ENCODE data around the gene TMX1.

TMX1 gene

GRCh38 chr14:51290132-51290531 is 50.1 kb downstream of the TMX1 start:
- H3K4me1 ChIP-seq (ENCODE audit: control insufficient read depth, insufficient read depth, low read length, poor library complexity, severe bottlenecking), result no peaks in the 10 kb centered on the region
- no peaks in the 10 kb centered on the region for H3K36me3 ChIP-seq (ENCODE audit: control insufficient read depth, insufficient read depth, low read length)
- no peaks in the 10 kb centered on the region for H3K27me3 ChIP-seq (replicated peaks; ENCODE audit: control insufficient read depth, insufficient read depth, low read length, poor library complexity, severe bottlenecking)
- no peak for DNase-seq
- H3K9me3 ChIP-seq (ENCODE audit: control insufficient read depth, low read length), result no peaks in the 10 kb centered on the region
- no peak overlapping the region for H3K4me3 ChIP-seq (ENCODE audit: insufficient read depth, low read depth, low read length, poor library complexity, severe bottlenecking)
- H3K27ac ChIP-seq (ENCODE audit: insufficient read depth, low read length, poor library complexity, severe bottlenecking), result no peak overlapping the region

- H3K4me3 ChIP-seq (ENCODE audit: insufficient read depth, low read depth, low read length, poor library complexity, severe bottlenecking), result no peak overlapping the region
- H3K36me3 ChIP-seq (ENCODE audit: control insufficient read depth, insufficient read depth, low read length), result no peaks in the 10 kb centered on the region
- H3K27me3 ChIP-seq (replicated peaks; ENCODE audit: control insufficient read depth, insufficient read depth, low read length, poor library complexity, severe bottlenecking), result no peaks in the 10 kb centered on the region
- no peaks in the 10 kb centered on the region for H3K4me1 ChIP-seq (ENCODE audit: control insufficient read depth, insufficient read depth, low read length, poor library complexity, severe bottlenecking)
- no peak overlapping the region for H3K27ac ChIP-seq (ENCODE audit: insufficient read depth, low read length, poor library complexity, severe bottlenecking)
- no peak for DNase-seq
- H3K9me3 ChIP-seq (ENCODE audit: control insufficient read depth, low read length), result no peaks in the 10 kb centered on the region
Measured at GRCh38 chr14:51291016-51291415, 51.0 kb downstream of the TMX1 start.

- no peak for DNase-seq
- no peaks in the 10 kb centered on the region for H3K4me1 ChIP-seq (ENCODE audit: control insufficient read depth, insufficient read depth, low read length, poor library complexity, severe bottlenecking)
- no peak overlapping the region for H3K27ac ChIP-seq (ENCODE audit: insufficient read depth, low read length, poor library complexity, severe bottlenecking)
- no peaks in the 10 kb centered on the region for H3K36me3 ChIP-seq (ENCODE audit: control insufficient read depth, insufficient read depth, low read length)
- no peaks in the 10 kb centered on the region for H3K9me3 ChIP-seq (ENCODE audit: control insufficient read depth, low read length)
- H3K4me3 ChIP-seq (ENCODE audit: insufficient read depth, low read depth, low read length, poor library complexity, severe bottlenecking), result no peak overlapping the region
- no peaks in the 10 kb centered on the region for H3K27me3 ChIP-seq (replicated peaks; ENCODE audit: control insufficient read depth, insufficient read depth, low read length, poor library complexity, severe bottlenecking)
Measured at GRCh38 chr14:51293149-51293911, 53.3 kb downstream of the TMX1 start.

GRCh38 chr14:51293912-51294389 is 53.9 kb downstream of the TMX1 start:
- DNase-seq, result no peak
- Histone ChIP-seq H3K27ac (ENCODE audit: insufficient read depth, low read length, poor library complexity, severe bottlenecking) (no peak overlapping the region), H3K4me3 (ENCODE audit: insufficient read depth, low read depth, low read length, poor library complexity, severe bottlenecking) (no peak overlapping the region), H3K27me3 (replicated peaks; ENCODE audit: control insufficient read depth, insufficient read depth, low read length, poor library complexity, severe bottlenecking) (no peaks in the 10 kb centered on the region), H3K36me3 (ENCODE audit: control insufficient read depth, insufficient read depth, low read length) (no peaks in the 10 kb centered on the region), H3K4me1 (ENCODE audit: control insufficient read depth, insufficient read depth, low read length, poor library complexity, severe bottlenecking) (no peaks in the 10 kb centered on the region), H3K9me3 (ENCODE audit: control insufficient read depth, low read length) (no peaks in the 10 kb centered on the region)

- Histone ChIP-seq H3K27me3 (replicated peaks; ENCODE audit: control insufficient read depth, insufficient read depth, low read length, poor library complexity, severe bottlenecking) (no peaks in the 10 kb centered on the region), H3K4me3 (ENCODE audit: insufficient read depth, low read depth, low read length, poor library complexity, severe bottlenecking) (no peak overlapping the region), H3K36me3 (ENCODE audit: control insufficient read depth, insufficient read depth, low read length) (no peaks in the 10 kb centered on the region), H3K27ac (ENCODE audit: insufficient read depth, low read length, poor library complexity, severe bottlenecking) (no peak overlapping the region), H3K9me3 (ENCODE audit: control insufficient read depth, low read length) (no peaks in the 10 kb centered on the region), H3K4me1 (ENCODE audit: control insufficient read depth, insufficient read depth, low read length, poor library complexity, severe bottlenecking) (no peaks in the 10 kb centered on the region)
- no peak for DNase-seq
Measured at GRCh38 chr14:51294951-51295525, 55.0 kb downstream of the TMX1 start.

GRCh38 chr14:51295646-51296263 is 55.7 kb downstream of the TMX1 start:
- no peaks in the 10 kb centered on the region for H3K27me3 ChIP-seq (replicated peaks; ENCODE audit: control insufficient read depth, insufficient read depth, low read length, poor library complexity, severe bottlenecking)
- H3K9me3 ChIP-seq (ENCODE audit: control insufficient read depth, low read length), result no peaks in the 10 kb centered on the region
- H3K4me1 ChIP-seq (ENCODE audit: control insufficient read depth, insufficient read depth, low read length, poor library complexity, severe bottlenecking), result no peaks in the 10 kb centered on the region
- no peak overlapping the region for H3K4me3 ChIP-seq (ENCODE audit: insufficient read depth, low read depth, low read length, poor library complexity, severe bottlenecking)
- DNase-seq, result no peak
- no peak overlapping the region for H3K27ac ChIP-seq (ENCODE audit: insufficient read depth, low read length, poor library complexity, severe bottlenecking)
- H3K36me3 ChIP-seq (ENCODE audit: control insufficient read depth, insufficient read depth, low read length), result no peaks in the 10 kb centered on the region

- DNase-seq, result no peak
- Histone ChIP-seq H3K27me3 (replicated peaks; ENCODE audit: control insufficient read depth, insufficient read depth, low read length, poor library complexity, severe bottlenecking) (no peaks in the 10 kb centered on the region), H3K4me1 (ENCODE audit: control insufficient read depth, insufficient read depth, low read length, poor library complexity, severe bottlenecking) (no peaks in the 10 kb centered on the region), H3K27ac (ENCODE audit: insufficient read depth, low read length, poor library complexity, severe bottlenecking) (no peak overlapping the region), H3K9me3 (ENCODE audit: control insufficient read depth, low read length) (no peaks in the 10 kb centered on the region), H3K36me3 (ENCODE audit: control insufficient read depth, insufficient read depth, low read length) (no peaks in the 10 kb centered on the region), H3K4me3 (ENCODE audit: insufficient read depth, low read depth, low read length, poor library complexity, severe bottlenecking) (no peak overlapping the region)
Measured at GRCh38 chr14:51297066-51297465, 57.0 kb downstream of the TMX1 start.

GRCh38 chr14:51298895-51299294 is 58.8 kb downstream of the TMX1 start:
- no peak overlapping the region for H3K4me3 ChIP-seq (ENCODE audit: insufficient read depth, low read depth, low read length, poor library complexity, severe bottlenecking)
- H3K36me3 ChIP-seq (ENCODE audit: control insufficient read depth, insufficient read depth, low read length), result no peaks in the 10 kb centered on the region
- no peak for DNase-seq
- H3K27me3 ChIP-seq (replicated peaks; ENCODE audit: control insufficient read depth, insufficient read depth, low read length, poor library complexity, severe bottlenecking), result no peaks in the 10 kb centered on the region
- H3K9me3 ChIP-seq (ENCODE audit: control insufficient read depth, low read length), result no peaks in the 10 kb centered on the region
- H3K27ac ChIP-seq (ENCODE audit: insufficient read depth, low read length, poor library complexity, severe bottlenecking), result no peak overlapping the region
- no peaks in the 10 kb centered on the region for H3K4me1 ChIP-seq (ENCODE audit: control insufficient read depth, insufficient read depth, low read length, poor library complexity, severe bottlenecking)

- Histone ChIP-seq H3K27me3 (replicated peaks; ENCODE audit: control insufficient read depth, insufficient read depth, low read length, poor library complexity, severe bottlenecking) (no peaks in the 10 kb centered on the region), H3K4me1 (ENCODE audit: control insufficient read depth, insufficient read depth, low read length, poor library complexity, severe bottlenecking) (no peaks in the 10 kb centered on the region), H3K27ac (ENCODE audit: insufficient read depth, low read length, poor library complexity, severe bottlenecking) (no peak overlapping the region), H3K36me3 (ENCODE audit: control insufficient read depth, insufficient read depth, low read length) (no peaks in the 10 kb centered on the region), H3K4me3 (ENCODE audit: insufficient read depth, low read depth, low read length, poor library complexity, severe bottlenecking) (no peak overlapping the region), H3K9me3 (ENCODE audit: control insufficient read depth, low read length) (no peaks in the 10 kb centered on the region)
- DNase-seq, result no peak
Measured at GRCh38 chr14:51302295-51303030, 62.4 kb downstream of the TMX1 start.

All from effector memory CD4-positive, alpha-beta T cell (primary cell).